Measurements from ENCODE around the gene FBF1. TPM values are rescaled to one million over a fixed set of nuclear protein-coding genes. Genes with fewer than 3 reads are reported as not detected.

FBF1 gene
- total RNA-seq (ENCODE audit: unreplicated experiment), result 110 TPM
- long read RNA-seq, partial matches to known transcripts, result 5 of 7 reads
- long read RNA-seq, other reads (novel, unspliced or antisense), result 2 of 7 reads

GRCh38 chr17:75940727-75941441 is at the start of gene FBF1:
FBF1 (minus strand) TSS chr17:75941042; CDS start chr17:75938149, 2,893 bp downstream.
- H3K4me3 Mint-ChIP-seq (ENCODE audit: unreplicated experiment), result peak within 1 kb of the TSS; percentile 87
- H3K27ac Mint-ChIP-seq (ENCODE audit: unreplicated experiment), result peak within 1 kb of the TSS; percentile 78
- peak; percentile 96 for DNase-seq
- no peak for TF ChIP-seq CTCF (IDR thresholded peaks at IDR 0.05; ENCODE audit: partially characterized antibody, unreplicated experiment)
- no peaks in the 10 kb centered on the region for H3K27me3 Mint-ChIP-seq (ENCODE audit: unreplicated experiment)
- H3K9me3 Mint-ChIP-seq (ENCODE audit: unreplicated experiment), result peaks cover 8% of the 10 kb centered on the region
- H3K4me1 Mint-ChIP-seq (ENCODE audit: low read depth, unreplicated experiment), result peaks cover 6% of the 10 kb centered on the region
- no peaks in the 10 kb centered on the region for H3K36me3 Mint-ChIP-seq (ENCODE audit: unreplicated experiment)

- no peaks in the 10 kb centered on the region for H3K36me3 Mint-ChIP-seq (ENCODE audit: unreplicated experiment)
- H3K27ac Mint-ChIP-seq (ENCODE audit: unreplicated experiment), result no peak overlapping the region
- no peaks in the 10 kb centered on the region for H3K9me3 Mint-ChIP-seq (ENCODE audit: unreplicated experiment)
- H3K4me1 Mint-ChIP-seq (ENCODE audit: low read depth, unreplicated experiment), result no peaks in the 10 kb centered on the region
- no peaks in the 10 kb centered on the region for H3K27me3 Mint-ChIP-seq (ENCODE audit: unreplicated experiment)
- no peak for TF ChIP-seq CTCF (IDR thresholded peaks at IDR 0.05; ENCODE audit: partially characterized antibody, unreplicated experiment)
- H3K4me3 Mint-ChIP-seq (ENCODE audit: unreplicated experiment), result no peak overlapping the region
- DNase-seq, result no peak
Measured at GRCh38 chr17:75987041-75987440, 46.2 kb upstream of the FBF1 start.

GRCh38 chr17:75985986-75986385 is 45.1 kb upstream of the FBF1 start:
- no peak overlapping the region for H3K27ac Mint-ChIP-seq (ENCODE audit: unreplicated experiment)

GRCh38 chr17:75983501-75984181 is 42.8 kb upstream of the FBF1 start:
- Mint-ChIP-seq H3K36me3 (ENCODE audit: unreplicated experiment) (no peaks in the 10 kb centered on the region), H3K9me3 (ENCODE audit: unreplicated experiment) (peaks cover 3% of the 10 kb centered on the region), H3K27me3 (ENCODE audit: unreplicated experiment) (no peaks in the 10 kb centered on the region), H3K4me3 (ENCODE audit: unreplicated experiment) (no peak overlapping the region), H3K4me1 (ENCODE audit: low read depth, unreplicated experiment) (peaks cover 1% of the 10 kb centered on the region), H3K27ac (ENCODE audit: unreplicated experiment) (no peak overlapping the region)
- DNase-seq, result no peak
- TF ChIP-seq CTCF (IDR thresholded peaks at IDR 0.05; ENCODE audit: partially characterized antibody, unreplicated experiment), result no peak

More at GRCh38 chr17:75985986-75986385, 45.1 kb upstream of the FBF1 start:
- TF ChIP-seq CTCF (IDR thresholded peaks at IDR 0.05; ENCODE audit: partially characterized antibody, unreplicated experiment), result no peak
- Mint-ChIP-seq H3K9me3 (ENCODE audit: unreplicated experiment) (no peaks in the 10 kb centered on the region), H3K4me1 (ENCODE audit: low read depth, unreplicated experiment) (no peaks in the 10 kb centered on the region), H3K27me3 (ENCODE audit: unreplicated experiment) (no peaks in the 10 kb centered on the region), H3K36me3 (ENCODE audit: unreplicated experiment) (no peaks in the 10 kb centered on the region), H3K4me3 (ENCODE audit: unreplicated experiment) (no peak overlapping the region)
- no peak for DNase-seq

Data from glutamatergic neuron (in vitro differentiated cells).